HepG2 (cell line): ENCODE data around the gene CYP2J2. TPM values are rescaled to one million over a fixed set of nuclear protein-coding genes. Genes with fewer than 3 reads are reported as not detected.
A peak's percentile ranks its signal among the peaks of the same experiment; 100 is the strongest.

Source experiments
- CBX5 ChIP-seq: sonication (generic); formaldehyde crosslinking; IDR thresholded peaks from 2 replicates; pipeline ENCODE4 v1.4.0; 2020; ENCODE audit warnings: missing genetic modification reagents, borderline replicate concordance
- EHMT2 ChIP-seq: fragments of 200-600 bp; sonication (generic); IDR thresholded peaks from 2 replicates; pipeline ENCODE4 v1.7.0; 2017; ENCODE audit warnings: antibody characterized with exemption, low read depth, low read length, borderline replicate concordance
- FIP1L1 ChIP-seq: fragments of 200-400 bp; formaldehyde crosslinking; IDR thresholded peaks from 2 replicates; pipeline ENCODE4 v1.6.1; 2018; ENCODE audit warnings: low read depth, mild to moderate bottlenecking, low read length, moderate library complexity, borderline replicate concordance; ENCODE audit not compliant: insufficient read depth
- FOSL1 ChIP-seq: sonication (generic); formaldehyde crosslinking; IDR thresholded peaks from 2 replicates; pipeline ENCODE4 v1.9.0; 2021; ENCODE audit warnings: missing genetic modification reagents, borderline replicate concordance
- FOXA1 ChIP-seq, 2 experiments: fragments of 450-650 bp in 1 of 2; sonication (generic) in 1 of 2; formaldehyde crosslinking in 1 of 2; IDR thresholded peaks; 2 replicates each; pipeline versions ENCODE4 v1.4.0 to v1.6.1; 2016 to 2020; ENCODE audit warnings: missing genetic modification reagents in 1 of 2
- PHB2 ChIP-seq: fragments of 450-650 bp; IDR thresholded peaks from 2 replicates; pipeline ENCODE4 v1.6.1; 2018; ENCODE audit not compliant: partially characterized antibody
- PHF20 ChIP-seq: sonication (generic); formaldehyde crosslinking; IDR thresholded peaks from 2 replicates; pipeline ENCODE4 v1.5.0; 2020; ENCODE audit warnings: mild to moderate bottlenecking, missing genetic modification reagents
- RARA ChIP-seq: IDR thresholded peaks from 2 replicates; pipeline ENCODE4 v1.6.1; 2016; ENCODE audit warnings: missing genetic modification reagents, missing compliant biosample characterization
- SMAD3 ChIP-seq: sonication (generic); formaldehyde crosslinking; IDR thresholded peaks from 2 replicates; pipeline ENCODE4 v1.4.0; 2020; ENCODE audit warnings: missing genetic modification reagents
- ZNF101 ChIP-seq: sonication (generic); formaldehyde crosslinking; IDR thresholded peaks from 2 replicates; pipeline ENCODE4 v1.4.0; 2020; ENCODE audit warnings: mild to moderate bottlenecking, low read depth, missing genetic modification reagents, borderline replicate concordance
- ZNF138 ChIP-seq: sonication (generic); formaldehyde crosslinking; IDR thresholded peaks from 2 replicates; pipeline ENCODE4 v1.5.0; 2020; ENCODE audit warnings: mild to moderate bottlenecking, low read depth, missing genetic modification reagents
- ZNF234 ChIP-seq: sonication (generic); formaldehyde crosslinking; conservative IDR thresholded peaks from 2 replicates; pipeline ENCODE4 v1.5.1; 2020; ENCODE audit warnings: mild to moderate bottlenecking, missing genetic modification reagents
- ZNF367 ChIP-seq: sonication (generic); formaldehyde crosslinking; IDR thresholded peaks from 2 replicates; pipeline ENCODE4 v1.4.0; 2020; ENCODE audit warnings: missing genetic modification reagents, borderline replicate concordance
- ZNF577 ChIP-seq: sonication (generic); formaldehyde crosslinking; IDR thresholded peaks from 2 replicates; pipeline ENCODE4 v1.4.0; 2020; ENCODE audit warnings: mild to moderate bottlenecking, low read depth, missing genetic modification reagents, borderline replicate concordance
- polyA plus RNA-seq, 8 experiments: library from polyadenylated mRNA; depleted of rRNA in 3 of 8; stranded (reverse) in 7 of 8; unstranded in 1 of 8; fragments of >200 nt; fragmentation: Illumina TruSeq in 4 of 8; extraction: Trizol in 4 of 8; gene quantifications; 2 replicates each; pipeline versions ENCODE4 v1.2.1 to v1.2.3, GENCODE V29; 2011 to 2016; ENCODE audit warnings: low read depth in 4 of 8, missing spikeins in 1 of 8, mixed read lengths in 1 of 8; ENCODE audit not compliant: insufficient read depth in 1 of 8
- total RNA-seq, 5 experiments: library from RNA; depleted of rRNA; stranded (reverse); fragments of >200 nt; fragmentation: Illumina TruSeq; extraction: Trizol; gene quantifications; 2 replicates each; pipeline ENCODE4 v1.2.3, GENCODE V29; 2016; ENCODE audit warnings: low read depth in 1 of 5
- TF ChIP-seq, protein P1 (sequence below): sonication (generic); formaldehyde crosslinking; IDR thresholded peaks from 2 replicates; pipeline ENCODE4 v1.4.0; 2020; ENCODE audit warnings: missing genetic modification reagents, borderline replicate concordance
- TF ChIP-seq, protein P2 (sequence below): IDR thresholded peaks from 2 replicates; pipeline ENCODE4 v1.6.1; 2016
- TF ChIP-seq, protein P3 (sequence below): sonication (generic); formaldehyde crosslinking; IDR thresholded peaks from 2 replicates; pipeline ENCODE4 v1.5.1; 2020; ENCODE audit warnings: missing genetic modification reagents, mild to moderate bottlenecking, borderline replicate concordance
- TF ChIP-seq, protein P4 (sequence below): sonication (generic); formaldehyde crosslinking; IDR thresholded peaks from 2 replicates; pipeline ENCODE4 v1.4.0; 2020; ENCODE audit warnings: mild to moderate bottlenecking, missing genetic modification reagents
- TF ChIP-seq, protein P5 (sequence below): IDR thresholded peaks from 2 replicates; pipeline ENCODE4 v1.6.1; 2018; ENCODE audit warnings: missing genetic modification reagents
- TF ChIP-seq, protein P6 (sequence below): sonication (generic); formaldehyde crosslinking; IDR thresholded peaks from 2 replicates; pipeline ENCODE4 v1.4.0; 2020; ENCODE audit warnings: missing genetic modification reagents

Gene CYP2J2
- total and polyA plus RNA-seq, 2 of the 13 experiments (the other 11 are each of a cell fraction or from before 2014, with no cell fraction given) = 2.1 to 5.9 TPM

DNA sequence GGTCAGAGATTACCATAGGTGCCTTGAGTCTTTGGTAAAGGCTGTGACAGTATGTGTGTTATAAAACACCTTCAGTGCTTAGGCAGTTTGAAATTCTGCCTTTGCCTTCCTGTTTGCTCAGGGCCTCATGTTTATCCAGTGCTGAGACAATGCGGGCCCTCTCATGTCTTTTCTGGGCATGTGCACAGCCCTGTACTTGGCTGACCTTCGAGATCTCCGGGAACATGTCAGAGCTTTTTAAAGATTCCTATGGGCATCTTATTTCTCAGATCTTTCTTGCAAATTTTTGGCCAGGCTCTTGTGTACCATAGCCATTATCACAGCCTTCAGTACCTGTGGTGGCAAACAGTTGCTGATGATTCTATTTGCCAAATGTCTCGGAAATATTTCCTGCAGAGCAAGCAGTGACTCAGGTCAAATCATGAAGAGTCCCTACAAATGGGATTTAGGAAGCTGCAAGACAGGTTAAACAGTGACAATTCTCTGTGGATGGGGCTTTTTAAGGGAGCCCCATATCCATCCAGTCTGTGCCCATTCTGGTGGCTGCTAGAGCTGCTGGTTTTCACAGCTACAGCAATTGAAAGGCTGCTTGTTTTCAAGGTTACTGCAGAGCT lies 69.7 kb downstream of the CYP2J2 start (continued):
- TF ChIP-seq, protein P1, sequence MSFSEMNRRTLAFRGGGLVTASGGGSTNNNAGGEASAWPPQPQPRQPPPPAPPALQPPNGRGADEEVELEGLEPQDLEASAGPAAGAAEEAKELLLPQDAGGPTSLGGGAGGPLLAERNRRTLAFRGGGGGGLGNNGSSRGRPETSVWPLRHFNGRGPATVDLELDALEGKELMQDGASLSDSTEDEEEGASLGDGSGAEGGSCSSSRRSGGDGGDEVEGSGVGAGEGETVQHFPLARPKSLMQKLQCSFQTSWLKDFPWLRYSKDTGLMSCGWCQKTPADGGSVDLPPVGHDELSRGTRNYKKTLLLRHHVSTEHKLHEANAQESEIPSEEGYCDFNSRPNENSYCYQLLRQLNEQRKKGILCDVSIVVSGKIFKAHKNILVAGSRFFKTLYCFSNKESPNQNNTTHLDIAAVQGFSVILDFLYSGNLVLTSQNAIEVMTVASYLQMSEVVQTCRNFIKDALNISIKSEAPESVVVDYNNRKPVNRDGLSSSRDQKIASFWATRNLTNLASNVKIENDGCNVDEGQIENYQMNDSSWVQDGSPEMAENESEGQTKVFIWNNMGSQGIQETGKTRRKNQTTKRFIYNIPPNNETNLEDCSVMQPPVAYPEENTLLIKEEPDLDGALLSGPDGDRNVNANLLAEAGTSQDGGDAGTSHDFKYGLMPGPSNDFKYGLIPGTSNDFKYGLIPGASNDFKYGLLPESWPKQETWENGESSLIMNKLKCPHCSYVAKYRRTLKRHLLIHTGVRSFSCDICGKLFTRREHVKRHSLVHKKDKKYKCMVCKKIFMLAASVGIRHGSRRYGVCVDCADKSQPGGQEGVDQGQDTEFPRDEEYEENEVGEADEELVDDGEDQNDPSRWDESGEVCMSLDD (CRISPR knock-in tag) = no peak
- no peak for TF ChIP-seq ZNF367 (CRISPR knock-in tag)
- TF ChIP-seq ZNF577 (CRISPR knock-in tag) = no peak
- TF ChIP-seq PHB2 = no peak
- no peak for TF ChIP-seq FIP1L1
- TF ChIP-seq, protein P2, sequence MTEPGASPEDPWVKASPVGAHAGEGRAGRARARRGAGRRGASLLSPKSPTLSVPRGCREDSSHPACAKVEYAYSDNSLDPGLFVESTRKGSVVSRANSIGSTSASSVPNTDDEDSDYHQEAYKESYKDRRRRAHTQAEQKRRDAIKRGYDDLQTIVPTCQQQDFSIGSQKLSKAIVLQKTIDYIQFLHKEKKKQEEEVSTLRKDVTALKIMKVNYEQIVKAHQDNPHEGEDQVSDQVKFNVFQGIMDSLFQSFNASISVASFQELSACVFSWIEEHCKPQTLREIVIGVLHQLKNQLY (CRISPR knock-in tag) = peak; percentile 75; the same call in 1 of the 2 replicates
- no peak for TF ChIP-seq ZNF234
- TF ChIP-seq CBX5 (CRISPR knock-in tag) = no peak
- TF ChIP-seq SMAD3 (CRISPR knock-in tag) = no peak
- TF ChIP-seq FOXA1 (IDR thresholded peaks at IDR 0.05) = no peak
- TF ChIP-seq FOXA1 (CRISPR knock-in tag; IDR thresholded peaks at IDR 0.05) = peak; percentile 94
- TF ChIP-seq ZNF101 (CRISPR knock-in tag) = no peak
- TF ChIP-seq ZNF138 (CRISPR knock-in tag) = no peak
- TF ChIP-seq RARA = peak; percentile 65
- TF ChIP-seq, protein P3, sequence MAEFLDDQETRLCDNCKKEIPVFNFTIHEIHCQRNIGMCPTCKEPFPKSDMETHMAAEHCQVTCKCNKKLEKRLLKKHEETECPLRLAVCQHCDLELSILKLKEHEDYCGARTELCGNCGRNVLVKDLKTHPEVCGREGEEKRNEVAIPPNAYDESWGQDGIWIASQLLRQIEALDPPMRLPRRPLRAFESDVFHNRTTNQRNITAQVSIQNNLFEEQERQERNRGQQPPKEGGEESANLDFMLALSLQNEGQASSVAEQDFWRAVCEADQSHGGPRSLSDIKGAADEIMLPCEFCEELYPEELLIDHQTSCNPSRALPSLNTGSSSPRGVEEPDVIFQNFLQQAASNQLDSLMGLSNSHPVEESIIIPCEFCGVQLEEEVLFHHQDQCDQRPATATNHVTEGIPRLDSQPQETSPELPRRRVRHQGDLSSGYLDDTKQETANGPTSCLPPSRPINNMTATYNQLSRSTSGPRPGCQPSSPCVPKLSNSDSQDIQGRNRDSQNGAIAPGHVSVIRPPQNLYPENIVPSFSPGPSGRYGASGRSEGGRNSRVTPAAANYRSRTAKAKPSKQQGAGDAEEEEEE (CRISPR knock-in tag) = no peak
- TF ChIP-seq, protein P4, sequence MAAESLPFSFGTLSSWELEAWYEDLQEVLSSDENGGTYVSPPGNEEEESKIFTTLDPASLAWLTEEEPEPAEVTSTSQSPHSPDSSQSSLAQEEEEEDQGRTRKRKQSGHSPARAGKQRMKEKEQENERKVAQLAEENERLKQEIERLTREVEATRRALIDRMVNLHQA (CRISPR knock-in tag) = no peak
- TF ChIP-seq, protein P5, sequence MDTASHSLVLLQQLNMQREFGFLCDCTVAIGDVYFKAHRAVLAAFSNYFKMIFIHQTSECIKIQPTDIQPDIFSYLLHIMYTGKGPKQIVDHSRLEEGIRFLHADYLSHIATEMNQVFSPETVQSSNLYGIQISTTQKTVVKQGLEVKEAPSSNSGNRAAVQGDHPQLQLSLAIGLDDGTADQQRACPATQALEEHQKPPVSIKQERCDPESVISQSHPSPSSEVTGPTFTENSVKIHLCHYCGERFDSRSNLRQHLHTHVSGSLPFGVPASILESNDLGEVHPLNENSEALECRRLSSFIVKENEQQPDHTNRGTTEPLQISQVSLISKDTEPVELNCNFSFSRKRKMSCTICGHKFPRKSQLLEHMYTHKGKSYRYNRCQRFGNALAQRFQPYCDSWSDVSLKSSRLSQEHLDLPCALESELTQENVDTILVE (CRISPR knock-in tag) = peak; percentile 51; the same call in 1 of the 2 replicates
- TF ChIP-seq FOSL1 (CRISPR knock-in tag) = no peak
- peak; percentile 56; the same call in 1 of the 2 replicates for TF ChIP-seq EHMT2
- TF ChIP-seq PHF20 = no peak
- TF ChIP-seq, protein P6, sequence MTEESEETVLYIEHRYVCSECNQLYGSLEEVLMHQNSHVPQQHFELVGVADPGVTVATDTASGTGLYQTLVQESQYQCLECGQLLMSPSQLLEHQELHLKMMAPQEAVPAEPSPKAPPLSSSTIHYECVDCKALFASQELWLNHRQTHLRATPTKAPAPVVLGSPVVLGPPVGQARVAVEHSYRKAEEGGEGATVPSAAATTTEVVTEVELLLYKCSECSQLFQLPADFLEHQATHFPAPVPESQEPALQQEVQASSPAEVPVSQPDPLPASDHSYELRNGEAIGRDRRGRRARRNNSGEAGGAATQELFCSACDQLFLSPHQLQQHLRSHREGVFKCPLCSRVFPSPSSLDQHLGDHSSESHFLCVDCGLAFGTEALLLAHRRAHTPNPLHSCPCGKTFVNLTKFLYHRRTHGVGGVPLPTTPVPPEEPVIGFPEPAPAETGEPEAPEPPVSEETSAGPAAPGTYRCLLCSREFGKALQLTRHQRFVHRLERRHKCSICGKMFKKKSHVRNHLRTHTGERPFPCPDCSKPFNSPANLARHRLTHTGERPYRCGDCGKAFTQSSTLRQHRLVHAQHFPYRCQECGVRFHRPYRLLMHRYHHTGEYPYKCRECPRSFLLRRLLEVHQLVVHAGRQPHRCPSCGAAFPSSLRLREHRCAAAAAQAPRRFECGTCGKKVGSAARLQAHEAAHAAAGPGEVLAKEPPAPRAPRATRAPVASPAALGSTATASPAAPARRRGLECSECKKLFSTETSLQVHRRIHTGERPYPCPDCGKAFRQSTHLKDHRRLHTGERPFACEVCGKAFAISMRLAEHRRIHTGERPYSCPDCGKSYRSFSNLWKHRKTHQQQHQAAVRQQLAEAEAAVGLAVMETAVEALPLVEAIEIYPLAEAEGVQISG (CRISPR knock-in tag) = peak; percentile 56
